ENCODE results near the gene FRMPD3. TPM values are rescaled to one million over a fixed set of nuclear protein-coding genes. Genes with fewer than 3 reads are reported as not detected.
"Not testable (repeated sequence)": the region's sequence is repeated elsewhere in the genome, so short reads cannot be mapped to it uniquely, and the experiment has no call there.

Gene FRMPD3
- 2.4 TPM for total RNA-seq (ENCODE audit: insufficient read depth, low replicate concordance)

- DNase-seq (ENCODE audit: low spot score), result no peak
Measured at GRCh38 chrX:107448998-107449835, at the start of gene FRMPD3. TSS of gene FRMPD3 (plus strand) at chrX:107449652. CDS start at chrX:107526589, 76,937 bp downstream.

GRCh38 chrX:107420571-107420970 is 28.9 kb upstream of the FRMPD3 start:
- no peak for DNase-seq (ENCODE audit: low spot score)

DNA sequence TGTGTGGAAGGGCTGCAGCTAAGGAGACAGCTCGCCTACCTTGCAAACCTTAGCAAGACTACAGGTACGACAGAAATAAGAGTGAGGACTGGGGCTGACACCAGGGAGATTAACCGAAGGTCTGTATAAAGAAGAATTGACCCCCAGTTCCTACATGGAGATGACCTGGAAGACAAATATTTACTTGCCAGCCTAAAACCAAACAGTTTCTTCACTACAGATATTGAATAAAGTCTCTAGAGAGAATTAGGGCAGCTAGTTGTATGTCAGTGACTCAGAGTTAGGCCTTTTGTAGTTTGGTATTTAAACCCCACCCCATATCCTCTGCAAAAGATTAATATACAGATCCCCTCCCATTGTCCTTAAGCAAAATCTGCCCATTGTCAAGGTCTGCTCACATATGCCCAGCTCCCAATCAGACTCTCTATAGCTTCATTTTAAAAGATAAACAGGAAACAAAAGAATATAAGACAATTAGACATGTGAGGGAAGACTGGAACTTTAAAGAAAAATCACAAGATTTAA is 28.1 kb upstream of the FRMPD3 start:
- DNase-seq (ENCODE audit: low spot score), result no peak

GRCh38 chrX:107429090-107429489 is 20.4 kb upstream of the FRMPD3 start:
- no peak for DNase-seq (ENCODE audit: low spot score)

- DNase-seq (ENCODE audit: low spot score), result no peak
Measured at GRCh38 chrX:107440187-107440586, 9.3 kb upstream of the FRMPD3 start.

DNA sequence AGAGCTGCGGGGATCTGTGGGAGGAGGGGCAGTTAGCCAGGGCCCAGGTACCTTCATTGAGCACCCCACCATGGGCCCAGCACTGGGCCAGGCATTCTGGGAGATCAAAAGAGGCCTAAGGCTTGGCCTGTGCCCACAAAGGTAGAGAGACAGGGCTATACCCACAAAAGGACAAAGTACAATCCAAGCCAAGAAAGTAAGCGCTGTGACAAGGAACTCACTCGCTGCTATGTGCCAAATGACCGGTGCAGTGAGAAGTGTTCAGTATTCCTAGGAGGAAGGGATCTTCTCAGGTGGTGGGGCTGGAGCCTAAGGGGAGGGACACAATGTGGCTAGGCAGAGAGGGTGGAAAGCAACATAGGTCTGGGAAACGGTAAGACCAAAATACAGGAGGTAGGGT is 8.8 kb upstream of the FRMPD3 start:
- no peak for DNase-seq (ENCODE audit: low spot score)

DNA sequence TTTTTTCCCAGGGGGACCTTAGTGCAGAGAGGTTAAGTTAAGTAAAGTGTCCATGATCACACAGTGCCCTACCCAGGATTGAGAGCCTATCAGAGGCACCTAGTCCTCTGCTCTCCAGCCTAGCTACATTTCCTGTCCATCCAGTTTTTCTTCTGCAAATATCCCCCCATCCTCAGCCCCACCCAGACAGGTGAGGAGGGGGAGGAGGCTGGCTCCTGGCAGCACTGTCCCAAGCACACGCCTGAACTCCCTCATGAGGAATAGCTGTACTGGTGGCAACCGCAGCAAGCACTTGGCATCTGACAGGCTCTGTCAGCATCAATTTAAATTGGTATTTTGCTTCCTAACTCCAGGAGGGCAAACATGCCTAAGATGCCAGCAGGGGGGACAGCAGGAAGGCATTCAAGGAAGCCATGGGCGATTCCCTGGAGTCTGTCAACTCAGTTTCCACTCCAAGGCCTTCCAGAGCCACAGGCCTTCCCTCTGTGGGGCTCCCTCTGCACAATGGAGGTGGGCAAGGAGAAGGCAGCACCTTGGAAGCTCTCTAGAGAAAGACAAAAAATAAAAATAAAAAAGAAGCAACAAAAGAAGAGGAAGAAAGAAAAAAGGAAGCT is 6.4 kb upstream of the FRMPD3 start:
- no peak for DNase-seq (ENCODE audit: low spot score)

DNA sequence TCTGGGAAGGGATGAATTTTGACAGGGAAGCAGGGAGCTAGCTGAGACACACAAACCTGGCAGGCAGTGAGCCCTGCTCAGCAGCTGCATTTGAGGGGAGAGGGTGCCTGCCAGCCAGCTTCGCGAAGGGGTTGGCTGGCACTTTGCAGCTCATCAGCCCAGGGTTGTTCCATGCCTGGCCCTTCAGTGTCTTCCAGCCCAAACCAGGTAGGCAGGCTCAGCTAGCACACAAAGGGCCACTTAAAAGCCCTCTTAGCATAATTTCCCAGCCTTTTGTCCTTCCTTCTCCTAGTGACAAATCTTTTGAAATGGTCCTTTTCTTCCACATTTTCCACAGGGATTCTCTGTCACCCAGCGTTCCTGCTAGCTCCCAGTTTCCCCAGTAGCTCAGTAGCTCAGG is 4.3 kb upstream of the FRMPD3 start:
- DNase-seq (ENCODE audit: low spot score), result no peak

DNA sequence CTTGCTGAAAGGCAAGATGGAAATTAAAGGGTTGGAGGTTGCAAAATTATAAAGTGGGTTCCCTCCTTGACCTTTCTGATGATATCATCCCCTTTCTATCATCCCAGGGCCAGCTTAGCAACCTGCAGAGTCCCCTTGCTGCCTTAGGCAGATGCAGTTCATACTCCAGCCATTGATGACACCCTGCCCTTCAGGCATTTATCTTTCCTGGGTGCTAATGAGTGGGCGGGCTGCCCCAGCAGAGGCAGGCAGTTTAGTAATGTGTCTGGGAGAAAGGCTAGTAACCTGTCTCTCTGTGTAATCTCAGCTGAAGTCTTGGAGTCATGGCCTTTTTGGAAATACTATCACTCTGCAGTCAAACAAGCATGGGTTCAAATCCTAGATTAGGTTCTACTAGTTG is 3.8 kb upstream of the FRMPD3 start:
- no peak for DNase-seq (ENCODE audit: low spot score)

GRCh38 chrX:107447642-107448041 is 1.8 kb upstream of the FRMPD3 start:
- DNase-seq (ENCODE audit: low spot score), result no peak

DNA sequence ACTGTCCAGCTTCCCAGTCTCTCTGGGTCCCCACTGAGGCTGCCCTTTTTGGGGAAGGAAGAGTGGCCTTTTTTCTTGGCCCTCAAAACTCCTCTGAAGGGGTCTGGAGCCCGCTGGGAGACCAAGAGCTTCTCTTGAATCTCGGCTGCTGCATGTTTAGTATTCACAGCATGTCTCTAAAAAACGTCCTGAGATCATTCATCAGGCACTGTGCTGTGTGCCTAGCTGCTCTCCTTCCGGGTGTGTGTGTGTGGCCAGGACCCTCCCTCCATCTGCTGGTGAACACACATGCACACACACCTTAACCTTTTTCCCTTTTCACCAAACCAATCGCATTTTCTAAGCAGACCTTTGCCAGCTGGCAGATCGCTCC is 841 bp upstream of the FRMPD3 start:
- no peak for DNase-seq (ENCODE audit: low spot score)

- DNase-seq (ENCODE audit: low spot score), result no peak
Measured at GRCh38 chrX:107450823-107451509, 1.5 kb downstream of the FRMPD3 start.

DNA sequence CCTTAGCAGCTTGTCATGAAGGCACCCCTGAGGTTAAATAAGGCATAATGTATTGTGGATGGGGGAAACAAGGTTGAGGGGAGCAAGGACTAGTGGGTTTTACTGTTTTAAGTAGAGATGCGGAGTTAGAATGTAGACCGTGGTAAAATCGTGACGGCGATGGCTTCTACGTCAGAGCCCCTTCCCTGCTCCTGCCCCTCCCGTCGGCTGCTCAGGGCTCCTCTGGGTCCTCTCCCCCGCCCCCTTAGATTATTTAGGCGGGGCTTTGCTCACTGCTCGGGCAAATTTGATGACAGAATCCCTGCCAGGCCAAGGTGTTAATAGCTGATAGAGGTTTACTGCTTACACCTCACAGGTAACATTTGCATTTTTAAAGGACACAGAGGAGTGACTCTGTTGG is 2.3 kb downstream of the FRMPD3 start:
- DNase-seq (ENCODE audit: low spot score), result no peak

DNA sequence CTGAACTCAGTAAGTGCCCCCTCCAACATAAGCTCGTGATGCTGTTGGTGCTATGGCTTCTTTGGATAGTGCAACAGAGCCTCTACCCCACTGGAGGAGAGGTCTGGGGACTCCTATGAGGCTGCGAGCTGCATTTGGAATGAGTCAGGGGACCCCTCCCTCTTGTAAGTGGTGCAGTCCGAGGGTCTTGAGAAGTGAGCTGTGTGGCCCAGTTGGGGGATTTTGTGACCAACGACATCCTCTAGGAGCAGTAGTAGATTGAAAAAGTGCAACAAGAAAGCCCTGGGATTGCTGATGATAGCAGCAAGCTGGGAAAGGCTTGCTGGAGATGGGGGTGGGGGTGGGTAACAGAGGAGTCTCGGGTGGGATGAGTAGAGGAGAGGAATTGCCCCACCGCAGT is 3.1 kb downstream of the FRMPD3 start:
- DNase-seq (ENCODE audit: low spot score), result no peak

GRCh38 chrX:107454302-107454701 is 4.8 kb downstream of the FRMPD3 start:
- no peak for DNase-seq (ENCODE audit: low spot score)

- DNase-seq (ENCODE audit: low spot score), result no peak
Measured at GRCh38 chrX:107457289-107457688, 7.8 kb downstream of the FRMPD3 start.

DNA sequence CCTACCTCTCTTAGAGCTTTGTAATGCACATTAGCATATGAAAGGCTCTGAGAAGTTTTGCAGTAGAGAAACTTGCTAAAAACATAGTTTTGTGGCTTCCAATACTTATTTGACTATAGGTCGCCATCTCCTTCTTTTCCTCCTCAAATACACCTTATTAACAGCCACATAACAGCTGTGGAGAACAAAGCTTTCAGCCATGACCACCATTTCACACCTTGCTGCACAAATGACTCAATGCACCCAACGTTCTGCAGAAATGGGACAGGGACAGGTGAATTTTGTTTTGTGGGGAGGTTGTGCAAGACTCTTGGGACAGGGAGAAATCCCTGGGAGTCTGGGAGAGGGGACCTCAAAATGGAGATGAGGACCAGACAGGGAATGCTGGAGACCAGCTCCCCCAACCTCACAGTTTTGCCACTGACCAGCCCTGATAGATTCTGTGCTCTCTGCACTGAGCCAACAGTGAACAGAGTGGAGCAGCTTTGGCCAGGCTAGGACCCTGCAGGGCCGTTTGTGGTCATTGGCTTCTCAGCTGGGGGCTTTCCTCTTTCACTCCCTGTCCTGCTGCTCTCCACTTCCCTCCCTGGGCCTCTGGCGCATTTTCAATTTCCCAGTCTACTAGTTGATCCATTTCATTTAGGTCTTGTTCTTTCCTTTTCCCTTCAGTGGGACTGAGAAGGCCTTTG is 16.6 kb downstream of the FRMPD3 start:
- DNase-seq (ENCODE audit: low spot score), result no peak

- DNase-seq (ENCODE audit: low spot score), result no peak
Measured at GRCh38 chrX:107467271-107467670, 17.8 kb downstream of the FRMPD3 start.

DNA sequence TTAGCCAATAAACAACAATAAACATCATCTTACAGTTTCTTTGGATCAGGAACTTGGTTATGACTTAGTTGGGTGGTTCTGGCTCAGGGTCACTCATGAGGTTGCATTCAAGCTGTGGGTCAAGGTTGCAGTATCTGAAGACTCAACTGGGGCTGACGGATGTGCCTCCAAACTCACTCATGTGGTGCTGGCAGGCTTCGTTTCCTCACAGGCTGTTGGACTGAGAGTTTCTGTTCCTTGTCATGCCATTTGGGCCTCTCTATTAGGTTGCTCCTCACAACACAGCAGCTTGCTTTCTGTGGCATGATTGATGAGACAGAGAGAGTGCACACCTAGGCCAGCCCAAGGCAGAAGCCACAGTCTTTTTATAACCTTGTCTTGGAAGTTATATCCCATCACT is 20.7 kb downstream of the FRMPD3 start:
- DNase-seq (ENCODE audit: low spot score), result no peak

GRCh38 chrX:107470971-107471370 is 21.5 kb downstream of the FRMPD3 start:
- DNase-seq (ENCODE audit: low spot score), result no peak

DNA sequence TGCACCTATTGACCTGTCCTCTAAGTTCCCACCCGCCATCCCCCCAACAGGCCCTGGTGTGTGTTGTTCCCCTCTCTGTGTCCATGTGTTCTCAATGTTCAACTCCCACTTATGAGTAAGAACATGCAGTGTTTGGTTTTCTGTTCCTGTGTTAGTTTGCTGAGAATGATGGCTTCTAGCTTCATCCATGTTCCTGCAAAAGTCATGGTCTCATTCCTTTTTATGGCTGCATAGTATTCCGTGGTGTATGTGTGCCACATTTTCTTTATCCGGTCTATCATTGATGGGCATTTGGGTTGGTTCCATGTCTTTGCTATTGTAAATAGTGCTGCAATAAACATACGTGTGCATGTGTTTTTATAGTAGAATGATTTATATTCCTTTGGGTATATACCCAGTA is 22.0 kb downstream of the FRMPD3 start:
- DNase-seq (ENCODE audit: low spot score), result not testable (repeated sequence)

DNA sequence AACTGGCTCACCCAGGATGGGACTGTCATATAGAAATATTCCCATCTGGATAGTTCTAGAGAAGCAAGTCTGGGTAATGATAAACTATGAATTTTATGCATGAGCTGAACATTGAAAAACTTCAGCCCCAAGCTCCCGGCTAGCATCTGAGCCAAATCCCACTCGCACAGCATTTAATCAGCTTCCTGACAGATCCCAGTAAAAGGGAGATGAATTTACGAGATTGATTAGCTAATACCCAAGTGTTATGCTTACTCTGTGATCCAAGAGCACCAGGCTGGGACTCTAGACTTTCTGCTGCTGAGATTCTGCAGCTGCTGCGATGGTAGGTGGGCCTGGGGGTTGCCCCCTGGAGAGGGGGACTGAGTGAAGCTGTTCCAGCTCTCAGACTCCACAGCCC is 28.0 kb downstream of the FRMPD3 start:
- peak; percentile 6 for DNase-seq (ENCODE audit: low spot score)
